Measurements from ENCODE around the gene SLC35G2. TPM values are rescaled to one million over a fixed set of nuclear protein-coding genes. Genes with fewer than 3 reads are reported as not detected.
"Not testable (repeated sequence)": the region's sequence is repeated elsewhere in the genome, so short reads cannot be mapped to it uniquely, and the experiment has no call there.

The SLC35G2 gene
- total RNA-seq, 1 experiment from 2014 or later, result 1.8 TPM

GRCh38 chr3:136792556-136793330 is 26.2 kb upstream of the SLC35G2 start:
- TF ChIP-seq EZH2 (IDR thresholded peaks at IDR 0.05; ENCODE audit: low read length, unreplicated experiment) (no peak), CTCF (conservative IDR thresholded peaks at IDR 0.05; ENCODE audit: low read depth, low read length) (no peak), EZH2phosphoT487 (IDR thresholded peaks at IDR 0.05; ENCODE audit: borderline replicate concordance, low read length) (no peak)
- Histone ChIP-seq H3F3A (ENCODE audit: low read length, unreplicated experiment) (no peaks in the 10 kb centered on the region), H3K9me2 (replicated peaks; ENCODE audit: low read length) (no peaks in the 10 kb centered on the region), H4K20me1 (ENCODE audit: low read length) (no peaks in the 10 kb centered on the region), H3K9me3 (ENCODE audit: low read length) (no peaks in the 10 kb centered on the region), H3K4me3 (ENCODE audit: low read length) (no peak overlapping the region), H3K27ac (ENCODE audit: low read length) (no peak overlapping the region), H3K36me3 (ENCODE audit: low read depth, low read length) (no peaks in the 10 kb centered on the region), H3K27me3 (ENCODE audit: low read length) (no peaks in the 10 kb centered on the region), H2AFZ (ENCODE audit: low read length) (no peak overlapping the region), H3K4me2 (ENCODE audit: low read length) (no peak overlapping the region), H3K79me2 (ENCODE audit: low read length) (no peaks in the 10 kb centered on the region), H3K9ac (ENCODE audit: low read length) (no peak overlapping the region), H3K4me1 (ENCODE audit: insufficient read depth, low read length) (no peaks in the 10 kb centered on the region)
- CTCF ChIA-PET, result no interaction called here
- POLR2A ChIA-PET (ENCODE audit: unreplicated experiment), result no interaction called here
- BruUV-seq (replicated peaks), result no TSS peak
- ATAC-seq (no peak), DNase-seq (no peak)
- intact Hi-C loops (cut with micrococcal nuclease), result no loop called here

DNA sequence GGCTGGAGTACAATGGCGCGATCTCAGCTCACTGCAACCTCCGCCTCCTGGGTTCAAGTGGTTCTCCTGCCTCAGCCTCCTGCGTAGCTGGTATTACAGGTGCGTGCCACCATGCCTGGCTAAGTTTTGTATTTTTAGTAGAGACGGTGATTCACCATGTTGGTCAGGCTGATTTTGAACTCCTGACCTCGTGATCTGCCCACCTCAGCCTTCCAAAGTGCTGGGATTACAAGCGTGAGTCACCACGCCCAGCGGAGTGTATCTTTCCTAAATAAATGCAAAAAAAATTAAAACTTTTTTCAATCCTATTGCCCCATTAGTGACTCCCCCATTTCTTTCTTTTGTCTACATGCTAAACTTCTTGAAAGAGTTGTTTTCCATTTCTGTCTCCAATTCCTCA is 17.8 kb upstream of the SLC35G2 start:
- intact Hi-C loops (cut with micrococcal nuclease); H3K27me3 ChIP-seq (ENCODE audit: low read length); BruUV-seq (replicated peaks); ATAC-seq; H3K9me2 ChIP-seq (replicated peaks; ENCODE audit: low read length); H3K4me3 ChIP-seq (ENCODE audit: low read length); H4K20me1 ChIP-seq (ENCODE audit: low read length); H2AFZ ChIP-seq (ENCODE audit: low read length); H3K36me3 ChIP-seq (ENCODE audit: low read depth, low read length); H3K9me3 ChIP-seq (ENCODE audit: low read length); H3K4me1 ChIP-seq (ENCODE audit: insufficient read depth, low read length); POLR2A ChIA-PET (ENCODE audit: unreplicated experiment); H3K9ac ChIP-seq (ENCODE audit: low read length); H3K27ac ChIP-seq (ENCODE audit: low read length); DNase-seq; H3F3A ChIP-seq (ENCODE audit: low read length, unreplicated experiment); H3K79me2 ChIP-seq (ENCODE audit: low read length); H3K4me2 ChIP-seq (ENCODE audit: low read length): not testable (repeated sequence)
- CTCF ChIA-PET, result interaction anchor here (0.7 kb wide), 1 partner anchor 213 kb away, joined by 5 read pairs; no protein-coding TSS in a partner anchor

GRCh38 chr3:136802481-136802996 is 16.4 kb upstream of the SLC35G2 start:
- Histone ChIP-seq H3K9me2 (replicated peaks; ENCODE audit: low read length) (no peaks in the 10 kb centered on the region), H3K27ac (ENCODE audit: low read length) (no peak overlapping the region), H3K4me3 (ENCODE audit: low read length) (no peak overlapping the region), H3K9me3 (ENCODE audit: low read length) (no peaks in the 10 kb centered on the region), H3K4me1 (ENCODE audit: insufficient read depth, low read length) (no peaks in the 10 kb centered on the region), H3K27me3 (ENCODE audit: low read length) (no peaks in the 10 kb centered on the region), H3F3A (ENCODE audit: low read length, unreplicated experiment) (no peaks in the 10 kb centered on the region), H3K9ac (ENCODE audit: low read length) (no peak overlapping the region), H2AFZ (ENCODE audit: low read length) (0 out of 2 replicates have a peak overlapping the region, but pooled peaks have one; percentile 28), H3K36me3 (ENCODE audit: low read depth, low read length) (no peaks in the 10 kb centered on the region), H3K79me2 (ENCODE audit: low read length) (no peaks in the 10 kb centered on the region), H4K20me1 (ENCODE audit: low read length) (no peaks in the 10 kb centered on the region), H3K4me2 (ENCODE audit: low read length) (0 out of 2 replicates have a peak overlapping the region, but pooled peaks have one; percentile 25)
- ChIA-PET CTCF (interaction anchor here (0.6 kb wide), 1 partner anchor 149 kb away, joined by 3 read pairs; no protein-coding TSS in a partner anchor), POLR2A (ENCODE audit: unreplicated experiment) (interaction anchor here (0.7 kb wide), 1 partner anchor 259 kb away, joined by 7 read pairs; no protein-coding TSS in a partner anchor)
- no peak for TF ChIP-seq EZH2phosphoT487 (IDR thresholded peaks at IDR 0.05; ENCODE audit: borderline replicate concordance, low read length)
- TF ChIP-seq CTCF (conservative IDR thresholded peaks at IDR 0.05; ENCODE audit: low read depth, low read length), result no peak
- TF ChIP-seq EZH2 (IDR thresholded peaks at IDR 0.05; ENCODE audit: low read length, unreplicated experiment), result no peak
- intact Hi-C loops (cut with micrococcal nuclease), result no loop called here
- BruUV-seq (replicated peaks), result no TSS peak
- DNase-seq (peak; percentile 12), ATAC-seq (peak; percentile 53)

Measured in PC-3 (cell line).